NCI-H2196 (cell line): ENCODE measurements around the gene C2CD5.
"Not testable (repeated sequence)": the region's sequence is repeated elsewhere in the genome, so short reads cannot be mapped to it uniquely, and the experiment has no call there.

Experiments used
- DNase-seq: peaks from one replicate; lab custom pipeline; 2025; ENCODE audit not compliant: unreplicated experiment; lab: John Stamatoyannopoulos, UW

The C2CD5 gene

DNA sequence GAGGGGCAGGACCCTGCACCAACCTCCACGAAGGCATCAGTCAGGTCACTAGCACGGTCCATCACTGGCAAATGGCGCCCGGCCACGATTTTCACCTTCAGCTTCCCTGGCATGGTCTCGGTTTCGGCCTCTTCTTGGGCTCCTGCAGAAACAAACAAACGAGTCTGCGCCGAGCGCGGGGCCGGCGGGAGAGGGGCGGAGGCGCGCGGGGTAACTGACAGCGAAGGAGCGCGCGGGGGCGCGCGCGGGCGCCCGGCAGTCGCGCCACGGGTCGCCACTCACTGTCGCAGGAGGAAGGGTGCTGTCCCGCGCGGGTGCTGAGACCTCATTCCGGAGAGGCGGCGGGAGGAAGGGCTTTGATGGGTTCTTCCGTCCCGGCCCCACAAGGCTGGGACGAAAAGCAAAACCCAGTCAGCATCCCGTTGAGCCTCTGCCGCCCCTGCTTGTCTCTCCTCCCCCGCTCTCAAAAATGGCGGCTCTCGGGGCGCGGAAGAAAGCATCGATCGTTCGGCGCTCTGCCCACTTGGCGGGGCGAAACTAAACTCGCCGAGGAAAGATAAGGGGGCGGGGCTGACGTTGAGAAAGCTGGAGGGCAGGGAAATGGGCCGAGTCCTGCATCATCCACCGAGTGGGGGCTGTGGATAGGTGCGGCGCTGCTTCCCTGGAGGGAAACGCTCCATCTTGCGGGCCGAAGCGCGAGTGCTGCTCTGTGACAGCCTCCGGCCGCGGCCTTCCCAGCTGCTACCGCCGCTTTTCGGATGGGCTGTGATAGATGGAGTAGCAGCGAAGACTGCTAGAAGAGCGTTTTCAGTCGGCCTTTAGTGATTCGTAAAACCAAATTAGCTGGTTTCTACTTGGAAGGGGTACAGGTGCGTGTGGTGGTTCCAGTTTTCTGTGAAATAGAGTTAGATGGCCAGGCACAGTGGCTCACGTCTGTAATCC is at the start of gene C2CD5:
Gene C2CD5 (minus strand): TSS at position 505 of the 942 bp plus-strand sequence. CDS start 392 bp downstream, at position 113.
- peak; percentile 100 for DNase-seq

GRCh38 chr12:22593864-22594263 is 49.5 kb upstream of the C2CD5 start:
- no peak for DNase-seq

DNA sequence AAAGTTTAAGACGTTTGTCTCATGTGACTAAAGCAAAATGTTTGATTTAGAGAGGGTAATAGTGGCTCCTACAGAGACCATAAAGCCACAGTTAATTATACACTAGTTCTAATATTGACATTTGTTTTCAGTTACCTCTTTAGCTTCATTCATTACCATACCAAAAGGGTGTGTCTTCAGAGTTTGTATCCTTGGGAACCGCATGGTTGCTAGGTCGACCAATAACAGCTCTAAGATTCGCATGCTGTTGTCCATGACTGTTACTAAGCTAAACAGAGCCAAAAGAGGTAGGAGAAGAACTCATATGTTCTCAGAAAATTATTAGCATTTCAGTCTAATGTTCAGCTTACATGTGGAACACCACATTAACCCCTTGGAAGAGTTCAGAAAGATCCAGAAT is 44.5 kb upstream of the C2CD5 start:
- DNase-seq = peak; percentile 76

GRCh38 chr12:22578328-22578727 is 34.0 kb upstream of the C2CD5 start:
- DNase-seq = no peak

GRCh38 chr12:22577667-22578066 is 33.3 kb upstream of the C2CD5 start:
- DNase-seq = no peak

DNA sequence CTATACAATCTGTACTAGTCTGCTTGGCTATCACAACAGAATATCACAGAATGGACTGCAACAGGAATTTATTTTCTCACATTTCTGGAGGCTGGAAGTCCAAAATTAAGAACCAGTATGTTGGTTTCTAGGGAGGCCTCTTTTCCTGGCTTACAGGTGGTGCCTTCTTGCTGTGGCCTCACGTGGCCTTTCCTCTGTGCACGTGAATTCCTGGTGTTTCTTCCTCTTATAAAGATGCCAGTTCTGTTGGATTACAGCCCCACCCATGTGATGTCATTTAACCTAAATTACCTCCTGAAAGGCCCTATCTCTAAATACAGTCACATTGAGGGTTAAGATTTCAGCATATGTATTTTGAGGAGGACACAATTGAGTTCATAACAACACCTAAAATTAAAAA is 32.1 kb upstream of the C2CD5 start:
- DNase-seq = no peak

DNA sequence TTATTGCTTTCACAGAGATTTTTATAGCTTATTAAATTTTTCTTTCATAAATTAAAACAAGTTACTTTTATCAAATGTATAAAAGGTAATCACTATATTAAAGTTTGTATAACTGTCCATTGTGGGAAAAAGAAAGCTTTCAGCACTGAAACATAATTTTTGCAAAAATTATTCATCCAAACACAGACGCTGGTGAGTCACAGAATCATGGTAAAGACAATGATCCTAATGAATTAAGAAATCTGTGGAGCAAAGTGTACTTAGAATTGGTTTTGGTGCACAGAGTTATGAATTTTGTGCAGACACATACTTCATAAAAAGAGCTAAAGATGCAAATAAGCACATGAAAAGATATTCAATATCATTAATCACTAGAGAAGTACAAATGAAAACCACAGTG is 31.7 kb upstream of the C2CD5 start:
- DNase-seq = no peak

DNA sequence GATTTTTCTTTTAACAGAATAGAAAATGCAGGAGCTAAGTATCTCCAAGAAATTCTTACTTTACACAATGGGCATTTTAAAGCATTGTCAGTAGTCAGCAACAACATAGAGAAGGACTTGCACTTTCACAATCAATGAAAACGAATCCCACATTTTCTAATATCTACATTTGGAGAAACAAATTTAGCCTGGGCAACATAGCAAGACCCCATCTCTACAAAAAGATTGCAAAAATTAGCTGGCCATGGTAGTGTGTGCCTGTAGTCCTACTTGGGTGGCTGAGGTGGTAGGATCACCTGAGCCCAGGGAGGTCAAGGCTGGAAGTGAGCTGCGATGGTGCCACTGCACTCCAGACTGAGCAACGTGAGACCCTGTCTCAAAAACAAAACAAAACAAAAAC is 30.6 kb upstream of the C2CD5 start:
- DNase-seq = no peak

GRCh38 chr12:22573181-22573580 is 28.8 kb upstream of the C2CD5 start:
- no peak for DNase-seq

DNA sequence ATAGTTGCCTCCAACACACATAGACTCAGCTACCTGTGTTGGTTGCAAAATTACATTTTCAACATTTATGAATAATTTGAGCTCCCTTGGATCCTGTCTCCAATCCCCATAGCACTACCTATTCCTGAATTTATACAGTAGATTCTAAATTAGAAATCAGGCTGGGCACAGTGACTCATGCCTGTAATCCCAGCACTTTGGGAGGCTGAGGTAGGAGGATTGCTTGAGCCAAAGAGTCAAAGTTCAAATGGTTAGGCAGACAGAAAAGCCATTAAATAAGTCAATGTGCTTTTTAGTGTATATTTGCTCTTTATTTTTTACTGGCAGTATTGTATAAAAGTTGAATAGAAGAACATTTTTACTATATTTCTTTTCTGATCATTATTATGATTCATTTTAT is 24.9 kb upstream of the C2CD5 start:
- DNase-seq = no peak

DNA sequence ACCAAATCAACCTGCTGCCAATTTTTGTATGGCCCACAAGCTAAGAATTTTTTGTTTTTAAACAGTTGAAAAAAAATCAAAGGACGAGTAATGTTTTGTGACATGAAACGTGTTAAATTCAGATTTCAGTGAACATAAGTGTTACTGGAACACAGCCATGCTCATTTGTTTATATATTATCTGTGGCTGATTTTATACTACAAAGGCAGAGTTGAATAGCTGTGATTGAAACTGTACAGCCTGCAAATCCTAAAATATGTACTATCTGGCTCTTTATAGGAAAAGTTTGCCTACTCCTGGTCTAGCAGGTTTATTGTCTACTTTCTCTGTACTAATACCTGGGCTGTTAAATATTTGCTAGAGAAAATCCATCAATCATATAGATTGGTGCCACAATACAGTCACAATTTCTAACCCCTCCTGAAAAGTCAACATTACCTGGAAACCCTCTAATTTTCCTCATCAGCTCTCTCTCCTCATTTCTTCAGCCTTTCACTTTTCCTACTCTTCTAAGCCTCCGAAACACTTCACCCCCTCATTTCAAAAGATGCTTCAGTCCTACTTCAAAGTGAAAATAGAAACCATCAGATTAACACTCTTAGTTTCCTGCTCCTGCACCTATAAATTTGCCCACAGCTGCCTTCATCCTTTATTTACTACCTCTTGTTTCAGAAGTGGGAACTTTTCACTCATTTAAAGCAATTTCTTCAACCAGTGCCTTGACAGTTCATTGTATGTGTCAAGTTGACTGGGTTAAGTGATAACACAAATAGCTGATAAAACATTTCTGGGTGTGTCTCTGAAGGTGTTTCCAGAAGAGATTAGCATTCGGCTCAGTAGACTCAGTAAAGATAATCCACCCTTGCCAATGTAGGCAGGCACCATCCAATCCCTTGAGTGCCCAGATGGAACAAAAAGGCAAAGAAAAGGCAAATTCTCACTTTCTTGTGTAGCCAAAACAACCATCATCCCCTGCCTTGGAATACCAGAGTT is 18.0 kb upstream of the C2CD5 start:
- no peak for DNase-seq

DNA sequence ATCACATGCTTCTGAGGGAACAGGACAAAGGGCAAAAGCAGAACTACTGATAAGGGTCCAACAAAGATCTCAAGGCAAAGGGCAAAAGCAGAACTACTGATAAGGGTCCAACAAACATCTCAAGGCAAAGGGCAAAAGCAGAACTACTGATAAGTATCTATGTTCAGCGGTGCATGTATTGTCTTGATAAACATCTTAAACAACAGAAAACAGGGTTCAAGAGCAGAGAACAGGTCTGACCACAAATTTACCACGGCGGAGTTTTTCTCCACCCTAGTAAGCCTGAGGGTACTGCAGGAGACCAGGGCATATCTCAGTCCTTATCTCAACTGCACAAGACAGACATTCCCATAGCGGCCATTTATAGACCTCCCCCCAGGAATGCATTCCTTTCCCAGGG is 10.4 kb upstream of the C2CD5 start:
- not testable (repeated sequence) for DNase-seq

DNA sequence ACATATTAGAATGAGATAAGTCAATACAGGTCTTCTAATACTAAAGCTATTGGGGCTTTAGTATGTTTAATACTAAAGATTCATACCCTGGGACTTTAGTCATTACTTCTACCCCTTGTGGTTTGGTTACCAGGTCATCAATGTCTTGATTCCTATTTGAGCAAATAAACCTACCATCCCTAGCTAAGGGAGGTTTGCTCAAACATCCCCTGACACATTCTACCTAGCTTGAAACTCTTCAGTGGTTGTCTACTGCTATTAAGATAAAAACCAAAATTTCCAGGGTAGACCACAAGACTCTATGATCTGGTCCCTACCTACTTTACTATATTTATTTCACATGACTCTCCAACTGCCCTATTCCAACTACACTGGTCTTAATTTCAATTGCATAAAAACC is 7.3 kb upstream of the C2CD5 start:
- DNase-seq = no peak

- no peak for DNase-seq
These were observed 913 bp upstream of the C2CD5 start for GRCh38 chr12:22545255-22545654.

- peak; percentile 75 for DNase-seq
These were observed 900 bp downstream of the C2CD5 start for GRCh38 chr12:22543246-22544037.

DNA sequence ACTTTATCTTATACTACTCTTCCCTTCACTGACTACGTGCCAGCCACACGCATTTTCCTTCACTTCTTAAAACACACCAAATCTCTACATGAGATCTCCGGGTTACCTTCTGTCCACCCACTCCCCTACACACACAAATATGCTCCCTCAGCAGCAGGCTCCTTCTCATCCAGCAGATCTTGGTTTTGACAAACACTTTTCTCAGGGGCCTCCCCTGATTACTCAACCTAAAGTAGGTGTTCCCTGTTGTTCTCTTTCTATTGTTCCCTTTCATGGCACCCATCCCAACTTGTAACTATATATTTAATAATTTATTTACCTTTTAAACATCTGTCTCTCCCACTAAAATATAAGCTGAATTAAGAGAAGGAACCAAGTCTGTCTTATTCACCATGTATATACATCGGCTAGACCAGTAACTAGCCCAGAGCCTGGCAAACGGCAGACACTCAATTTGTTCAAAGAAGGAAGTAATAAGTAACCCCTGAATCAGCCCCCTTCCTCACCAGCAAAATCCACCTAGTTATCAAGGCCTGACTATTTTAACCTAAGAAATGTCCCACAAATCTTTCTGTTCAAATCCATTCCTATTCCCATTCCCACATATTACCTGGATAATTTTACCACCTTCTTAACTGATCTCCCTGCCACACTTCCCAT is 2.7 kb downstream of the C2CD5 start:
- no peak for DNase-seq

DNA sequence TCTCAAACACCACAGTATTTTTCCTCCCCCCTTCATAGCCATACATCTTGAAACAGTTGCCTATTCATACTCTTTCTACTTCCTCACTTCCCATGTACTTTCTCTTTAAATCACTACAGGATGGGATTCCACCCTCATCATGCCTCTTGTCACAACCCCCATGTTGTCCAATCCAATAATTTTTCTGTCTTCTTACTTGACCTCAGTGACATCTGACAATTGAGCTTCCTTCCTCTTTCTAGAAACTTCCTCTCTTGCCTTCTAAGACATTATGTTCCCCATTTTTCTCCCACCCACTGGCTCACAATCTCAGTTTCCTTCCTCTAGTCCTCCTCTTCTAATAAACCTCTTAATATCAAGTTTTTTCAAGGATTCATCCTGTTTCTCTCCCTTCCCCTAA is 5.3 kb downstream of the C2CD5 start:
- no peak for DNase-seq

- DNase-seq = no peak
These were observed 6.0 kb downstream of the C2CD5 start for GRCh38 chr12:22538311-22538710.

DNA sequence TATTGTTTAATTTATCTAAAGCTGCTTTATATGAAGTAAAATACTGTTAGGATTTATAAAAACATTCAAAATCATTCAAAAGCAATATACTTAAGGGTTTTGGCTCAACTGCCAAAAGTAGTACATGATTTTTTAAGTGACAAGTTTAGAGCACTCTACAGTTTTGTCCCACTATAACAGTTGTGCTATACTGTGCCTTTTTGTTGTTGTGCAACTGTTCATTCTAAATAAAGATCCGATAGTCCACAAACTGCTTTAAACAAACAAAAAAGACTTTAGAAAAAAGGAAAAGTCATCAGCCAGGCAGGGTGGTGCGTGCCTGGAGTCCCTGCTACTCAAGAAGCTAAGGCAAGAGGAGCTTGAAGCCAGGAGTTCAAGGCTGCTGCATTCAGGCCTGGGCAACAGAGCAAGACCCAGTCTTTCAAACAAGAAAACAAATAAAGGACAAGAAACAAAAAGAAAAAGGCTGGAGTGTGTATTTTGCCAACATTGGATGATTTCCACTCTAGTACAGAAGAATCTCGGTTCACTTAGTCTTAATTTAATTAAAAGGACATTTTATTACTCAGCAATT is 7.3 kb downstream of the C2CD5 start:
- DNase-seq = no peak

GRCh38 chr12:22536346-22536945 is 7.9 kb downstream of the C2CD5 start:
- DNase-seq = no peak
